Heart right ventricle (tissue), 16 donors: ENCODE data around the gene GALR2. TPM values are rescaled to one million over a fixed set of nuclear protein-coding genes. Genes with fewer than 3 reads are reported as not detected.

Source experiments
- ATAC-seq, 8 donors: fragments of 200-7000 bp; cut with Tn5 transposase; one replicate each; pipeline ENCODE4 v1.9.1; 2020; ENCODE audit warnings: mild to moderate bottlenecking in 8 of 8, moderate library complexity in 8 of 8, moderate number of reproducible peaks in 1 of 8
- DNase-seq, 2 donors: peaks; one replicate each; pipeline ENCODE4 v3.0.0-alpha.2; 2020
- H3K27ac ChIP-seq, 10 donors: fragments of 200-600 bp; sonication (generic) in 2 of 10; one replicate each; pipeline versions ENCODE4 v1.5.0 to v1.8.0; 2020 to 2022; ENCODE audit warnings: mild to moderate bottlenecking in 3 of 10
- H3K27me3 ChIP-seq, 7 donors: fragments of 200-600 bp; one replicate each; pipeline ENCODE4 v1.8.0; 2021 to 2022; ENCODE audit warnings: mild to moderate bottlenecking in 2 of 7
- H3K36me3 ChIP-seq, 9 donors: fragments of 200-600 bp; sonication (generic) in 1 of 9; one replicate each; pipeline versions ENCODE4 v1.5.0 to v1.8.0; 2020 to 2022; ENCODE audit warnings: mild to moderate bottlenecking in 2 of 9
- H3K4me1 ChIP-seq, 9 donors: fragments of 200-600 bp; sonication (generic) in 1 of 9; one replicate each; pipeline versions ENCODE4 v1.5.0 to v1.8.0; 2020 to 2022; ENCODE audit warnings: mild to moderate bottlenecking in 4 of 9
- H3K4me3 ChIP-seq, 10 donors: fragments of 200-600 bp; sonication (generic) in 2 of 10; one replicate each; pipeline versions ENCODE4 v1.5.0 to v1.8.0; 2020 to 2022; ENCODE audit warnings: mild to moderate bottlenecking in 7 of 10, moderate library complexity in 2 of 10
- H3K9me3 ChIP-seq, 11 donors: fragments of 200-600 bp in 10 of 11; sonication (generic) in 2 of 11; one replicate each; pipeline versions ENCODE4 v1.5.0 to v1.8.0; 2013 to 2022; ENCODE audit warnings: mild to moderate bottlenecking in 2 of 11, control low read depth in 1 of 11, moderate library complexity in 1 of 11
- CTCF ChIP-seq, 9 donors: fragments of 200-600 bp; sonication (generic) in 2 of 9; IDR thresholded peaks; one replicate each; pipeline versions ENCODE4 v1.5.0 to v1.8.0; 2021 to 2022; ENCODE audit warnings: antibody characterized with exemption in 9 of 9, mild to moderate bottlenecking in 5 of 9, moderate library complexity in 1 of 9
- WGBS, 2 donors: extraction: QIAGEN DNeasy Blood & Tissue Kit; methylation state at CpG; one replicate each; pipeline ENCODE4 v1.1.7; 2013; ENCODE audit warnings: inconsistent platforms in 1 of 2; 5-methylcytosine and 5-hydroxymethylcytosine counted together
- intact Hi-C, 10 donors: fragments of 100-400 bp; cut with DNase I; formaldehyde crosslinking; loops; one replicate each; pipeline versions ENCODE4 v1.11.1 to v1.14.2; 2022
- polyA plus RNA-seq, 2 donors: library from polyadenylated mRNA; stranded (reverse); fragments of 200-250 nt; gene quantifications; one replicate each; pipeline ENCODE4 v1.2.3, GENCODE V29; 2013
- total RNA-seq, 10 donors: library from RNA; stranded (reverse); fragmentation: NEBNext Ultra II Directional in 3 of 10; extraction: Animal tissue kit (Norgen Biotek cat#: 25700) in 3 of 10; gene quantifications; one replicate each; pipeline versions ENCODE4 v1.2.1 to v1.2.4, GENCODE V29; 2021 to 2023
- donor health status: Arrhythmogenic right ventricular cardiomyopathy.
- donor health status: ischemic (EF 13 %, LVEDD 7.1; RV severe dilation, severe dysfunction).
- donor health status: healthy with polysubstance abuse.
- donor health status: DM: no; HTN: yes; CAD: no.
- donor health status: DM: no; HTN: no; CAD: no.
- donor health status: ischemic (EF 25% LVEDD 6.9; RV normal size, moderate dysfunction).
- donor health status: ischemic (EF 25% LVEDD 5.7; RV mildly dilated, moderate dysfunction).
- donor health status: healthy.
- donor health status: DM: yes; HTN: yes; CAD: no.
- donor health status: Ischemic cardiomyopathy.
- donor health status: ischemic (EF 35%, LVEDD 5.7; RV mildly dilated, moderate dysfunction).
- donor health status: nonischemic (EF 11% LVEDD 7.7; RV severe dilation, severe dysfunction).
- donor health status: DM: yes; HTN: yes; CAD: no.
- donor health status: PGD.
- donor health status: ischemic (EF 29% LVEDD 5.4; RV normal size, mild dysfunction).
- donor health status: nonischemic (EF 23%, LVEDD 6.1; RV moderate dilation, normal function).

GALR2 gene
- total and polyA plus RNA-seq, 12 donors = 0.10 TPM; not detected in 11

- peaks cover 0 to 59% (median 35%) of the 10 kb centered on the region in 9 donors for H3K36me3 ChIP-seq
- ATAC-seq (peak in 1 of 8 donors; percentile 12), DNase-seq (no peak)
- peaks cover 0 to 32% (median 19%) of the 10 kb centered on the region in 7 donors for H3K27me3 ChIP-seq
- H3K27ac ChIP-seq = no peak overlapping the region
- H3K4me1 ChIP-seq = peaks cover 0 to 22% (median 10%) of the 10 kb centered on the region in 9 donors
- no peaks in the 10 kb centered on the region for H3K9me3 ChIP-seq
- H3K4me3 ChIP-seq = no peak overlapping the region
- TF ChIP-seq CTCF (IDR thresholded peaks at IDR 0.05) = no peak
- WGBS, 2 donors = 82 to 83% methylated on average over 19 to 20 of the region's 20 CpGs
- intact Hi-C loops = no loop called here
Observed at GRCh38 chr17:76082326-76083251, 8.0 kb downstream of the GALR2 start.

GRCh38 chr17:76083536-76084182 lies 9.1 kb downstream of the GALR2 start:
- DNase-seq (no peak), ATAC-seq (no peak)
- Histone ChIP-seq H3K4me1 (peaks cover 0 to 22% (median 10%) of the 10 kb centered on the region in 9 donors), H3K36me3 (peaks cover 0 to 70% (median 45%) of the 10 kb centered on the region in 9 donors), H3K4me3 (no peak overlapping the region), H3K9me3 (no peaks in the 10 kb centered on the region), H3K27ac (no peak overlapping the region), H3K27me3 (peaks cover 0 to 21% (median 10%) of the 10 kb centered on the region in 7 donors)
- intact Hi-C loops = no loop called here
- WGBS, 2 donors = 83 to 88% methylated on average over 15 of the region's 15 CpGs
- no peak for TF ChIP-seq CTCF (IDR thresholded peaks at IDR 0.05)

DNA sequence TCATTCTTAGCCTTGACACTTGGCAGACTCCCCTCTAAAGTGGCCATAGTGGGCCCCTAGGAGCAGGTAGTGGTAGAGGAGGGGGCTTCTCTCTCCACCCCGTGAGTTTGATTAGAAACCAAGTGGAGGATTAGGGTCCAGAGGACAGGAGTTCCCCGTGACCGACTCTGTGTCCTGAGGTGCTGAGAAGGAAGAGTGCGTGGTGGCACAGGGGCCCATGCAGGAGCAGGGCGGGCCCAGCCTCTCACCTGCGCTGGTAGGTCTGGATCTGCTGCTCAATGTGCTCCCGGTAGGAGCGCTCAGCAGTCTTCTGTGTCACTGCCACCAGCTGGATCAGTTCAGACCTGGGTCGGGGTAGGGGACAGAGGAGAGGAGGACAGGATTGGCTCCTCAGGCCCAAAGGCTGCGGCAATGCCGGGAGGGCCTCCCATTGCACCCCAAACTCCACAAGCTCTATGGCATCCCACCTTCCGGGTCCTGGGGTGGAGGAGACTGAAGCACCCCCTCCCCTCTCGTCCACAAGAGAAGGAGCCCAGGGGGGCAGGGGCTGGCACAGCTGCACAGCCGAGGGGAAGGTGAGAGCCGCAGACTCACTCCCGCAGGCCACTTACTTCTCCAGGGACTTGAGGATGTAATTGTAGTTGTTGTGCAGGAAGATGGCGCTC lies 10.6 kb downstream of the GALR2 start:
- DNase-seq (no peak), ATAC-seq (no peak)
- intact Hi-C loops = no loop called here
- no peak overlapping the region for H3K27ac ChIP-seq
- peaks cover 0 to 85% (median 61%) of the 10 kb centered on the region in 9 donors for H3K36me3 ChIP-seq
- no peak overlapping the region for H3K4me3 ChIP-seq
- H3K9me3 ChIP-seq = no peaks in the 10 kb centered on the region
- 83 to 88% methylated on average over 17 of the region's 17 CpGs for WGBS, 2 donors
- H3K27me3 ChIP-seq = peaks cover 0 to 6% (median 0%) of the 10 kb centered on the region in 7 donors
- peaks cover 0 to 6% (median 2%) of the 10 kb centered on the region in 9 donors for H3K4me1 ChIP-seq
- no peak for TF ChIP-seq CTCF (IDR thresholded peaks at IDR 0.05)

- Histone ChIP-seq H3K4me3 (no peak overlapping the region), H3K9me3 (no peaks in the 10 kb centered on the region), H3K27ac (no peak overlapping the region), H3K36me3 (peaks cover 0 to 92% (median 67%) of the 10 kb centered on the region in 9 donors), H3K27me3 (no peaks in the 10 kb centered on the region), H3K4me1 (no peaks in the 10 kb centered on the region)
- TF ChIP-seq CTCF (IDR thresholded peaks at IDR 0.05) = no peak
- DNase-seq (no peak), ATAC-seq (no peak)
- intact Hi-C loops = no loop called here
- WGBS, 2 donors = 92 to 94% methylated on average over 13 of the region's 13 CpGs
Observed at GRCh38 chr17:76085731-76086366, 11.3 kb downstream of the GALR2 start.
